Neural progenitor cell (in vitro differentiated cells): ENCODE measurements around the gene CEACAM5. TPM values are rescaled to one million over a fixed set of nuclear protein-coding genes. Genes with fewer than 3 reads are reported as not detected.

Experiments used
- DNase-seq: peaks from one replicate; pipeline ENCODE4 v3.0.0-alpha.2; 2016; ENCODE audit warnings: low spot score
- H2AFZ ChIP-seq: fragments of 200-600 bp; sonication (generic); replicated peaks from 2 replicates; pipeline ENCODE4 v1.6.1; 2016; ENCODE audit warnings: antibody characterized with exemption
- H3F3A ChIP-seq: fragments of 200-600 bp; sonication (generic); 2 replicates; pipeline ENCODE4 v1.6.1; 2016; ENCODE audit warnings: antibody characterized with exemption, low read depth
- H3K27ac ChIP-seq: fragments of 200-600 bp; sonication (generic); 2 replicates; pipeline ENCODE4 v1.5.1; 2016; ENCODE audit warnings: mild to moderate bottlenecking
- H3K27me3 ChIP-seq: fragments of 200-600 bp; sonication (generic); 2 replicates; pipeline ENCODE4 v1.6.1; 2016; ENCODE audit warnings: mild to moderate bottlenecking, moderate library complexity
- H3K36me3 ChIP-seq: fragments of 200-600 bp; sonication (generic); 2 replicates; pipeline ENCODE4 v1.5.1; 2016
- H3K4me1 ChIP-seq: fragments of 200-600 bp; sonication (generic); 2 replicates; pipeline ENCODE4 v1.6.1; 2016; ENCODE audit warnings: mixed run types
- H3K4me2 ChIP-seq: fragments of 200-600 bp; sonication (generic); 2 replicates; pipeline ENCODE4 v1.6.1; 2016
- H3K4me3 ChIP-seq: fragments of 200-600 bp; sonication (generic); 2 replicates; pipeline ENCODE4 v1.5.1; 2016
- H3K79me2 ChIP-seq: fragments of 200-600 bp; sonication (generic); 2 replicates; pipeline ENCODE4 v1.6.1; 2016; ENCODE audit warnings: low read depth
- H3K9ac ChIP-seq: fragments of 200-600 bp; sonication (generic); 2 replicates; pipeline ENCODE4 v1.6.1; 2016
- H3K9me3 ChIP-seq: fragments of 200-600 bp; sonication (generic); 2 replicates; pipeline ENCODE4 v1.5.1; 2016; ENCODE audit warnings: low read depth
- H4K20me1 ChIP-seq: fragments of 200-600 bp; sonication (generic); 2 replicates; pipeline ENCODE4 v1.6.1; 2016; ENCODE audit warnings: low read depth
- H3K27ac Mint-ChIP-seq: 3 replicates; pipeline ENCODE4 v1.8.0; 2021; ENCODE audit warnings: mixed read lengths
- H3K27me3 Mint-ChIP-seq: 2 replicates; pipeline ENCODE4 v1.8.0; 2022; ENCODE audit warnings: low read depth, mild to moderate bottlenecking, inconsistent platforms, moderate library complexity, mixed read lengths; ENCODE audit not compliant: insufficient read depth
- H3K36me3 Mint-ChIP-seq: 3 replicates; pipeline ENCODE4 v1.8.0; 2021; ENCODE audit warnings: mixed read lengths
- H3K4me1 Mint-ChIP-seq: 3 replicates; pipeline ENCODE4 v1.8.0; 2021; ENCODE audit warnings: mixed read lengths
- H3K4me3 Mint-ChIP-seq: 3 replicates; pipeline ENCODE4 v1.8.0; 2021; ENCODE audit warnings: mild to moderate bottlenecking, moderate library complexity, mixed read lengths
- H3K9me3 Mint-ChIP-seq: 3 replicates; pipeline ENCODE4 v1.8.0; 2020; ENCODE audit warnings: mixed read lengths
- EZH2 ChIP-seq: fragments of 200-600 bp; sonication (generic); IDR thresholded peaks from 2 replicates; pipeline ENCODE4 v1.6.1; 2017; ENCODE audit warnings: antibody characterized with exemption, mild to moderate bottlenecking, moderate library complexity
- EZH2phosphoT487 ChIP-seq: fragments of 200-600 bp; sonication (generic); IDR thresholded peaks from 2 replicates; pipeline ENCODE4 v1.6.1; 2017; ENCODE audit warnings: antibody characterized with exemption
- total RNA-seq: library from RNA; depleted of rRNA; stranded (reverse); fragments of >200 nt; gene quantifications from 2 replicates; pipeline ENCODE4 v1.2.3, GENCODE V29; 2015; ENCODE audit warnings: low replicate concordance
- TF ChIP-seq, protein P1 (sequence below): fragments of 200-600 bp; sonication (generic); IDR thresholded peaks from 2 replicates; pipeline ENCODE4 v1.5.1; 2017; ENCODE audit warnings: antibody characterized with exemption, mild to moderate bottlenecking

Gene CEACAM5
- total RNA-seq, 1 donor from 2014 or later, result not detected

DNA sequence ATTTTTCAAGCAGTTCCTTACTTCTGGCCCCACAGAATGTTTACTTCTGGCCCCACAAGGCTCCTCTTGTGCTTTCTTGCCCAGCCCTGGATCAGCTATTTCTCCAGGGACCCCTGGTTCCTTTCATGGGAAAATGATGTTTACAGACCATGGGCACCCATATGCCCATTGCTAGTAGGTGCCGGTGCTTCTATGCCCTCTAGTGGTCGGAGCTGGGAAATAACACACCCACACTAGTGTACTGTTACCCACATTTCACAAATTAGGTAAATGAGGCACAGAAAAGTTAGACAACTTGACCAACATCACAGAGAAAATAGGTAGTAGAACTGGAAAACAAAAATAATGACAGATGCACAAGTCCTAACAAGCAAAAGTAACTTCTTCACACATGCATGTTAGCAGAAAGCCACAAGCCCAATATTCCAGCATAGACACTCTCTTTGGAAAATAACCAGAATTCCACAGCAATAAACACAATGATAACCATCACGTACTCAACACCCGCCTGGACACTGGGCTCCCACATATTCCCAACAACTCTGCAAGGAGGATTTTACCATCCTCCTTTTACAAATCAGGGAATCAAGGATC is 45.6 kb downstream of the CEACAM5 start:
- Mint-ChIP-seq H3K27me3 (peaks cover 12% of the 10 kb centered on the region), H3K27ac (no peak overlapping the region), H3K36me3 (no peaks in the 10 kb centered on the region), H3K4me3 (no peak overlapping the region), H3K9me3 (no peaks in the 10 kb centered on the region), H3K4me1 (no peaks in the 10 kb centered on the region)
- Histone ChIP-seq H4K20me1 (no peaks in the 10 kb centered on the region), H3K27ac (no peak overlapping the region), H2AFZ (no peak overlapping the region), H3K4me2 (no peak overlapping the region), H3K79me2 (no peaks in the 10 kb centered on the region), H3F3A (no peaks in the 10 kb centered on the region), H3K4me1 (no peaks in the 10 kb centered on the region), H3K27me3 (no peaks in the 10 kb centered on the region), H3K36me3 (no peaks in the 10 kb centered on the region), H3K9ac (no peak overlapping the region), H3K9me3 (no peaks in the 10 kb centered on the region), H3K4me3 (no peak overlapping the region)
- no peak for TF ChIP-seq EZH2
- TF ChIP-seq, protein P1, sequence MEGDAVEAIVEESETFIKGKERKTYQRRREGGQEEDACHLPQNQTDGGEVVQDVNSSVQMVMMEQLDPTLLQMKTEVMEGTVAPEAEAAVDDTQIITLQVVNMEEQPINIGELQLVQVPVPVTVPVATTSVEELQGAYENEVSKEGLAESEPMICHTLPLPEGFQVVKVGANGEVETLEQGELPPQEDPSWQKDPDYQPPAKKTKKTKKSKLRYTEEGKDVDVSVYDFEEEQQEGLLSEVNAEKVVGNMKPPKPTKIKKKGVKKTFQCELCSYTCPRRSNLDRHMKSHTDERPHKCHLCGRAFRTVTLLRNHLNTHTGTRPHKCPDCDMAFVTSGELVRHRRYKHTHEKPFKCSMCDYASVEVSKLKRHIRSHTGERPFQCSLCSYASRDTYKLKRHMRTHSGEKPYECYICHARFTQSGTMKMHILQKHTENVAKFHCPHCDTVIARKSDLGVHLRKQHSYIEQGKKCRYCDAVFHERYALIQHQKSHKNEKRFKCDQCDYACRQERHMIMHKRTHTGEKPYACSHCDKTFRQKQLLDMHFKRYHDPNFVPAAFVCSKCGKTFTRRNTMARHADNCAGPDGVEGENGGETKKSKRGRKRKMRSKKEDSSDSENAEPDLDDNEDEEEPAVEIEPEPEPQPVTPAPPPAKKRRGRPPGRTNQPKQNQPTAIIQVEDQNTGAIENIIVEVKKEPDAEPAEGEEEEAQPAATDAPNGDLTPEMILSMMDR, result peak; percentile 70
- DNase-seq, result peak; percentile 27

DNA sequence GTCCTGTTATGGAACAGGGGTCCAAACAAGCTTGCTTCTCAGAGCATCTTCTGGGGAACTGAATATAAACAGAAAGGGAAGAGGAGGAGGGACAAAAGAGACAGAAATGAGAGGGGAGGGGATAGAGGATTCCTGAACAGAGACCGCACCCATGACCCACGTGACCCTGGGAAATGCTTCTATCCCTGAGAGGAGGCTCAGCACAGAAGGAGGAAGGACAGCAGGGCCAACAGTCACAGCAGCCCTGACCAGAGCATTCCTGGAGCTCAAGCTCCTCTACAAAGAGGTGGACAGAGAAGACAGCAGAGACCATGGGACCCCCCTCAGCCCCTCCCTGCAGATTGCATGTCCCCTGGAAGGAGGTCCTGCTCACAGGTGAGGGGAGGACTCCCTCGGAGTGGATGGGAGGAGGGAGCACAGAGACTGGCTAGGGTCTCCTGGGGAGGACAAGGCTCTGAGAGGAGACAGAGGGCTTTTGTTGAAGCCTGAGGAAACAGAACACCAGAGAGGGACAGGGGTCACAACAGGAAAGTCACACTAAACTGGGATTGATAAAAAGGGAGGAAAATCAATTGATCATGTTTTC is 47.0 kb downstream of the CEACAM5 start, which contains the start of gene CEACAM6:
Gene CEACAM6 (plus strand): TSS at position 203 of the 586 bp plus-strand sequence. CDS start 109 bp downstream, at position 312.
- no peak within 1 kb of the TSS for H3K27ac Mint-ChIP-seq
- H3K4me3 Mint-ChIP-seq, result no peak within 1 kb of the TSS
- Histone ChIP-seq H3K27me3 (no peaks in the 10 kb centered on the region), H3F3A (no peaks in the 10 kb centered on the region), H3K79me2 (no peaks in the 10 kb centered on the region), H3K27ac (no peak within 1 kb of the TSS), H3K4me3 (no peak within 1 kb of the TSS), H2AFZ (no peak within 1 kb of the TSS), H3K9me3 (no peaks in the 10 kb centered on the region), H3K4me1 (no peaks in the 10 kb centered on the region), H4K20me1 (no peaks in the 10 kb centered on the region), H3K36me3 (no peaks in the 10 kb centered on the region), H3K4me2 (no peak within 1 kb of the TSS), H3K9ac (no peak within 1 kb of the TSS)
- H3K27me3 Mint-ChIP-seq, result peaks cover 17% of the 10 kb centered on the region
- no peaks in the 10 kb centered on the region for H3K9me3 Mint-ChIP-seq
- TF ChIP-seq, protein P1, result no peak
- TF ChIP-seq EZH2phosphoT487 (no peak), EZH2 (no peak)
- H3K4me1 Mint-ChIP-seq, result no peaks in the 10 kb centered on the region
- DNase-seq, result no peak
- H3K36me3 Mint-ChIP-seq, result no peaks in the 10 kb centered on the region

DNA sequence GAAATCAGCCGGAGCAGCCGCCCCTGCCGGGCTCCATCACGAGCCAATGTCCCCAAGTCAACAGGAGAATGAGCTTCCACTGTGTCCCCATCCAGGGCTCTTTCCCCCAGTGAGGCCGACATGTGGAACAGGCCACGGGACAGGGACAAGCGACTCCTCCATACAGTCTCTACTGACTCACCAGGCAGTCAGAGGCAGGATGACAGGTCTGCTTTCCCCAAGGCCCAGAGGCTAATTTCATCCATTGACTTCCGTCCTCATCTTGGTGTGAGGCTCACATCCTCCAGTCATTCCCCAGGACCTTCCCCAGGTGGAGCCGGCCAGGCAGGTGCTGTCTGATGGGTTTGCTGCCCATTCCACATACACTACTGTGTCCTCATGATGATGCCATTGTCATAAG is 50.4 kb downstream of the CEACAM5 start:
- Mint-ChIP-seq H3K36me3 (no peaks in the 10 kb centered on the region), H3K27ac (no peak overlapping the region), H3K27me3 (peaks cover 23% of the 10 kb centered on the region), H3K9me3 (no peaks in the 10 kb centered on the region), H3K4me1 (no peaks in the 10 kb centered on the region), H3K4me3 (no peak overlapping the region)
- TF ChIP-seq EZH2 (no peak), EZH2phosphoT487 (no peak)
- TF ChIP-seq, protein P1, result no peak
- Histone ChIP-seq H3K27me3 (no peaks in the 10 kb centered on the region), H3K4me1 (no peaks in the 10 kb centered on the region), H3K79me2 (no peaks in the 10 kb centered on the region), H3F3A (no peaks in the 10 kb centered on the region), H3K36me3 (no peaks in the 10 kb centered on the region), H3K4me2 (no peak overlapping the region), H3K27ac (no peak overlapping the region), H3K9ac (no peak overlapping the region), H3K9me3 (no peaks in the 10 kb centered on the region), H4K20me1 (no peaks in the 10 kb centered on the region), H2AFZ (no peak overlapping the region), H3K4me3 (no peak overlapping the region)
- no peak for DNase-seq
